GM06990 (cell line): ENCODE results near the gene SLX4IP.

Experiments
- DNase-seq: peaks from one replicate; pipeline ENCODE4 v3.0.0-alpha.2; 2011; ENCODE audit not compliant: insufficient read length; ENCODE audit errors: extremely low read depth
- H3K27me3 ChIP-seq: replicated peaks from 2 replicates; pipeline ENCODE4 v1.6.0; 2011; ENCODE audit warnings: low read length; ENCODE audit not compliant: control insufficient read depth, insufficient read depth
- H3K36me3 ChIP-seq: 2 replicates; pipeline ENCODE4 v1.5.1; 2011; ENCODE audit warnings: low read length; ENCODE audit not compliant: control insufficient read depth, insufficient read depth
- H3K4me3 ChIP-seq: replicated peaks from 2 replicates; pipeline ENCODE4 v1.5.1; 2011; ENCODE audit warnings: low read depth, mild to moderate bottlenecking, control low read depth, low read length
- TF ChIP-seq, protein P1 (sequence below): IDR thresholded peaks from 2 replicates; pipeline ENCODE4 v1.5.1; 2011; ENCODE audit warnings: low read length, control low read depth, mild to moderate bottlenecking, inconsistent platforms; ENCODE audit not compliant: insufficient read depth, poor library complexity, severe bottlenecking

The SLX4IP gene

DNA sequence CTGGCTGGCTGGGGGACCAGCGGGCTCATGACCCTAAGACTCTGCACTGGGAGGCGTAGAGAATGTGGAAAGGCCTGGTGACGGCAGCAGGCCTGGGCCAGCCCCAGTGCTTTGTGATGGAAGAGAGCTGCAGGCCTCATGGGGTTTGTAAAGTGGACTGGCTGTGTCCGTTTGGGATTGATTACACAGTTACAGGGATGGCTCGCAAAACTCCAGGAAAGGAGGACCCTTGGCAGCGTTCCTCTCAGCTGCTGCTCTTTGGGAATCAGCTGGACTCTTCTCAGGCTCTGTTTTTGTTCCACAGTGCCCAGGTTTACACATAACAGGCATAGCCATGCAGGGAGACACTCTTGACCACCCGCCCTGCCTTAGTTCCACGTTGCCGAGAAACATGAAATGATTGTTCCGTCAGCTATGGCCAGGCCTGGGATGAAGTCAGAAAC lies 89.0 kb downstream of the SLX4IP start:
- DNase-seq, result no peak
- TF ChIP-seq, protein P1, sequence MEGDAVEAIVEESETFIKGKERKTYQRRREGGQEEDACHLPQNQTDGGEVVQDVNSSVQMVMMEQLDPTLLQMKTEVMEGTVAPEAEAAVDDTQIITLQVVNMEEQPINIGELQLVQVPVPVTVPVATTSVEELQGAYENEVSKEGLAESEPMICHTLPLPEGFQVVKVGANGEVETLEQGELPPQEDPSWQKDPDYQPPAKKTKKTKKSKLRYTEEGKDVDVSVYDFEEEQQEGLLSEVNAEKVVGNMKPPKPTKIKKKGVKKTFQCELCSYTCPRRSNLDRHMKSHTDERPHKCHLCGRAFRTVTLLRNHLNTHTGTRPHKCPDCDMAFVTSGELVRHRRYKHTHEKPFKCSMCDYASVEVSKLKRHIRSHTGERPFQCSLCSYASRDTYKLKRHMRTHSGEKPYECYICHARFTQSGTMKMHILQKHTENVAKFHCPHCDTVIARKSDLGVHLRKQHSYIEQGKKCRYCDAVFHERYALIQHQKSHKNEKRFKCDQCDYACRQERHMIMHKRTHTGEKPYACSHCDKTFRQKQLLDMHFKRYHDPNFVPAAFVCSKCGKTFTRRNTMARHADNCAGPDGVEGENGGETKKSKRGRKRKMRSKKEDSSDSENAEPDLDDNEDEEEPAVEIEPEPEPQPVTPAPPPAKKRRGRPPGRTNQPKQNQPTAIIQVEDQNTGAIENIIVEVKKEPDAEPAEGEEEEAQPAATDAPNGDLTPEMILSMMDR, result no peak
- no peak overlapping the region for H3K4me3 ChIP-seq
- no peaks in the 10 kb centered on the region for H3K36me3 ChIP-seq
- no peaks in the 10 kb centered on the region for H3K27me3 ChIP-seq

DNA sequence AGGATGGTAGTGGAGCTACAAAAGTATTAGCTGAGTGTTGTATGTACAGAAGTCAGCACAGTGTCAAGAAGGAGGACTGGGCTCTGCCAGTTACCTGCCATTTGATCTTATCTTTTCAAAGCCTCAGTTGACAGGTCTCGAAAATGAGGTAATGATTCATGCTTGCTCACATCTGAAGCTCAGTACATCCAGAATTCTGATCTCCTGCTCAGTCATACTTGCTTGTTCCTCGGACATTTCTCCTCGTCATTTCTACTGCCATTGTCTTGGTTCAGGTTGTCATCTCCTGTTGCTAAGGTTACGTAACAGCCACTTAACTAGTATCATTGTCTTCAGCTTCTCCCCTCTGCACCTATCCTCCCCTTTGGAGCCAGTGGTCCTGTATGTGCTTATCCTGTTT lies 89.5 kb downstream of the SLX4IP start:
- DNase-seq, result no peak
- H3K27me3 ChIP-seq, result no peaks in the 10 kb centered on the region
- TF ChIP-seq, protein P1, result no peak
- no peaks in the 10 kb centered on the region for H3K36me3 ChIP-seq
- H3K4me3 ChIP-seq, result no peak overlapping the region

DNA sequence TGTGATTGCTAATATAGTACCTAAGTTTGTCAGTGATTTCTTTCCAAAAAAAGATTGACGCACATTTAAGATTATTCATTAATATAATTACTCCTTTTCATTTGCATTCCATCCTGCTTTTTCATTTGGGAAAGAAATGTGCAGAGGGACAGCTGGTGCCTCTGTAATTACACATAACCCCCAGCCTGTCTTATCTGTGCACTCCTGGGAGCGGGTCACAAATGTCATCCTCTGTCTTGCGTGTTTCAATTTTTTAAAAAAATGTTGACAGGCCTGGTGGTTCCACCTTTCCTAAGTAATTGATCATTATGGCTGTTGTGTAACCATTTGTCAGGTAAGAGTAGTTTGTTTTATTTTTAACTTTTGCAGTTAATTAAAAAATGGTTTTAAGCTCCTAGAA lies 92.7 kb downstream of the SLX4IP start:
- Histone ChIP-seq H3K4me3 (no peak overlapping the region), H3K36me3 (no peaks in the 10 kb centered on the region), H3K27me3 (no peaks in the 10 kb centered on the region)
- TF ChIP-seq, protein P1, result no peak
- no peak for DNase-seq

DNA sequence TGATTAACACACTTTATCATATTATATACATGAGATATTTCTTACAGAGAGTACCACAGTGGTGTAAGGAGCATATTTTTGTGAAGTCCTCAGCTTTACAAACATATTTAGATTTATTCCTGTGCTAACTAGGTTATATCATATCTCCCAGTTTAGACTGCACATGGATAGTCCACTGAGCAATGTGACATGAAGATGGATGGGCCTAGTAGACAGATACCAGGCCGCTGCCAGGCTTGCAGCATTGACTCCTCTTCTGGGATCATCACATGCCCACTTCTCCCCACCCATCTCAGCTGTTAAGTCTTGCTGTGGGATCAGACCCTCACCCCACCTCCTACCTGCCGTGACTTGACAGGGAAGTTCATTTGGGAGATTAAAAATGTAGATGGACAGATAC lies 95.8 kb downstream of the SLX4IP start:
- no peak overlapping the region for H3K4me3 ChIP-seq
- H3K36me3 ChIP-seq, result no peaks in the 10 kb centered on the region
- no peaks in the 10 kb centered on the region for H3K27me3 ChIP-seq
- TF ChIP-seq, protein P1, result no peak
- DNase-seq, result no peak

DNA sequence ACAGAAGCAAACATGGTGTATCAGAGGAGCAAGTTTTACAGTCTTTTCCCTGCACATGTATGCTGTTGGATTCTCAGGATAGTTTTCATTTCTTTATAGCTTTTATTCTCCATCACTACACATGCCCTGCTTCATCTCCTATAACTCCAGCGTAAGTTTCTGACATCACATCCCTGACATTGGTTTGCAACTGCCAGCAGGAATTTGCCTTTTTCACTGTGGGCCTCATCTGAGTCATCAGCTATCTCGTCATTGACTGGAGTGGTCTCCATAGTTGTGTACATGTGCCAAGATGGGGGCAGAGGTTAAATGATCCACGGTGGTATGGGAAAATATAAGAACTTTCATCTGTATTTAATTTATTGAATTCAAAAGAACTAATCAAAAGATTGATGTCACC lies 96.7 kb downstream of the SLX4IP start:
- Histone ChIP-seq H3K27me3 (no peaks in the 10 kb centered on the region), H3K4me3 (no peak overlapping the region), H3K36me3 (no peaks in the 10 kb centered on the region)
- TF ChIP-seq, protein P1, result no peak
- DNase-seq, result no peak

DNA sequence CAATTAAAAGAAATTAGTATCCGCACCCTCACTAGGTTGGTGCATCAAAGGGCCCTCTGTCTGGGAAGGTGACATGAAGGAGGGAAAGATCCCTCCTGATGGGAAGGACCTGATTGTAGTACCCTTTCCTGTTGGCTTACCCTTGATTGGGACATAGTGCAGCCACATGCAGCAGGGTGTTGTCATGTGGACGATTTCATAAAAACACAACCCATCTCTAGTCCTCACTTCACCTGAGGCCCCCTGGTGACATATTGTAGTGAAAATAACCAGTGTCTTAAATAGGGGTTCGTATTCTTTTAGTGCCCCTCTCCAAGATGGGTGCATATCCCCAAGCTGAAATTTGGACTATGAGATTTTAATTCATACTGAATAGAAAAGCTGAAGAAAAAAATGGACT lies 97.3 kb downstream of the SLX4IP start:
- no peak overlapping the region for H3K4me3 ChIP-seq

More for the DNA sequence above, 97.3 kb downstream of the SLX4IP start:
- TF ChIP-seq, protein P1, result no peak
- DNase-seq, result no peak
- no peaks in the 10 kb centered on the region for H3K27me3 ChIP-seq
- no peaks in the 10 kb centered on the region for H3K36me3 ChIP-seq
